ENCODE measurements around the gene MEIS1.

GRCh38 chr2:66427300-66427699 lies 7.6 kb upstream of the MEIS1 start:
- TF ChIP-seq EZH2 (IDR thresholded peaks at IDR 0.05; ENCODE audit: low read length), result no peak
- TF ChIP-seq, protein P1, sequence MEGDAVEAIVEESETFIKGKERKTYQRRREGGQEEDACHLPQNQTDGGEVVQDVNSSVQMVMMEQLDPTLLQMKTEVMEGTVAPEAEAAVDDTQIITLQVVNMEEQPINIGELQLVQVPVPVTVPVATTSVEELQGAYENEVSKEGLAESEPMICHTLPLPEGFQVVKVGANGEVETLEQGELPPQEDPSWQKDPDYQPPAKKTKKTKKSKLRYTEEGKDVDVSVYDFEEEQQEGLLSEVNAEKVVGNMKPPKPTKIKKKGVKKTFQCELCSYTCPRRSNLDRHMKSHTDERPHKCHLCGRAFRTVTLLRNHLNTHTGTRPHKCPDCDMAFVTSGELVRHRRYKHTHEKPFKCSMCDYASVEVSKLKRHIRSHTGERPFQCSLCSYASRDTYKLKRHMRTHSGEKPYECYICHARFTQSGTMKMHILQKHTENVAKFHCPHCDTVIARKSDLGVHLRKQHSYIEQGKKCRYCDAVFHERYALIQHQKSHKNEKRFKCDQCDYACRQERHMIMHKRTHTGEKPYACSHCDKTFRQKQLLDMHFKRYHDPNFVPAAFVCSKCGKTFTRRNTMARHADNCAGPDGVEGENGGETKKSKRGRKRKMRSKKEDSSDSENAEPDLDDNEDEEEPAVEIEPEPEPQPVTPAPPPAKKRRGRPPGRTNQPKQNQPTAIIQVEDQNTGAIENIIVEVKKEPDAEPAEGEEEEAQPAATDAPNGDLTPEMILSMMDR (optimal IDR thresholded peaks at IDR 0.05 in 1 of 3, IDR thresholded peaks at IDR 0.05 in 1 of 3, conservative IDR thresholded peaks at IDR 0.05 in 1 of 3; ENCODE audit: extremely low read depth in 1 of 3, insufficient read depth in 2 of 3, low read length in 3 of 3), result no peak

Measured in keratinocyte (primary cell).